K562 (cell line): ENCODE measurements around the gene ZNF718. TPM values are rescaled to one million over a fixed set of nuclear protein-coding genes. Genes with fewer than 3 reads are reported as not detected.

Experiments used
- ARID4B ChIP-seq: sonication (generic); formaldehyde crosslinking; IDR thresholded peaks from 2 replicates; pipeline ENCODE4 v1.8.0; 2022; ENCODE audit warnings: mild to moderate bottlenecking, missing genetic modification reagents
- ATF7 ChIP-seq: fragments of 450-650 bp; IDR thresholded peaks from 2 replicates; pipeline ENCODE4 v1.7.1; 2014; ENCODE audit warnings: mild to moderate bottlenecking, moderate library complexity
- BHLHE40 ChIP-seq: IDR thresholded peaks from 2 replicates; pipeline ENCODE4 v1.6.1; 2011; ENCODE audit warnings: low read length, improper control_type of control experiment
- C11orf30 ChIP-seq: fragments of 450-650 bp; IDR thresholded peaks from 2 replicates; pipeline ENCODE4 v1.6.1; 2016; ENCODE audit warnings: low read depth, mild to moderate bottlenecking
- CHD2 ChIP-seq: IDR thresholded peaks from 2 replicates; pipeline ENCODE4 v1.6.1; 2011; ENCODE audit warnings: low read depth, low read length
- L3MBTL2 ChIP-seq: fragments of 450-650 bp; IDR thresholded peaks from 2 replicates; pipeline ENCODE4 v1.6.1; 2016; ENCODE audit warnings: mild to moderate bottlenecking, moderate library complexity
- NEUROD1 ChIP-seq: fragments of 150-350 bp; IDR thresholded peaks from 2 replicates; pipeline ENCODE4 v1.6.1; 2014; ENCODE audit warnings: borderline replicate concordance, low read length, low read depth; ENCODE audit not compliant: partially characterized antibody
- NFRKB ChIP-seq: fragments of 450-650 bp; IDR thresholded peaks from 2 replicates; pipeline ENCODE4 v1.6.1; 2016; ENCODE audit warnings: low read depth
- SETDB1 ChIP-seq: IDR thresholded peaks from one replicate; pipeline ENCODE4 v1.6.1; 2012; ENCODE audit warnings: low read length, control low read depth, inconsistent platforms
- SP2 ChIP-seq: IDR thresholded peaks from 2 replicates; pipeline ENCODE4 v1.6.1; 2011; ENCODE audit warnings: mild to moderate bottlenecking, low read depth, low read length, moderate library complexity; ENCODE audit not compliant: poor library complexity, severe bottlenecking; ENCODE audit errors: extremely low read depth
- THRAP3 ChIP-seq: fragments of 450-650 bp; IDR thresholded peaks from 2 replicates; pipeline ENCODE4 v1.6.1; 2016; ENCODE audit warnings: mild to moderate bottlenecking, inconsistent platforms, borderline replicate concordance
- USF2 ChIP-seq: sonication (generic); formaldehyde crosslinking; IDR thresholded peaks from 2 replicates; pipeline ENCODE4 v1.5.0; 2020; ENCODE audit warnings: missing genetic modification reagents
- ZNF445 ChIP-seq: fragments of 250-450 bp; sonication (Bioruptor Pico); IDR thresholded peaks from 2 replicates; pipeline ENCODE4 v1.4.0; 2020; ENCODE audit warnings: low read depth, mild to moderate bottlenecking, moderate library complexity
- polyA plus RNA-seq, 8 experiments: library from polyadenylated mRNA; depleted of rRNA in 4 of 8; stranded (reverse) in 5 of 8; unstranded in 3 of 8; fragments of >200 nt; fragmentation: Nextera tagmentation in 2 of 8; fragmentation: Illumina TruSeq in 1 of 8; extraction: Ambion mirVana in 2 of 8; extraction: Trizol in 1 of 8; gene quantifications; 2 replicates each; pipeline versions ENCODE4 v1.2.1 to v1.2.3, GENCODE V29; 2011 to 2014; ENCODE audit warnings: inconsistent platforms in 1 of 8, missing spikeins in 1 of 8
- total RNA-seq, 7 experiments: library from RNA; depleted of rRNA in 6 of 7; stranded (reverse); fragments of >200 nt in 6 of 7; fragmentation: Illumina TruSeq in 2 of 7; extraction: Trizol in 2 of 7; gene quantifications; 2 replicates each; pipeline versions ENCODE4 v1.2.1 to v1.2.3, GENCODE V29; 2011 to 2021; ENCODE audit warnings: low replicate concordance in 1 of 7
- TF ChIP-seq, protein P1 (sequence below), 3 experiments: fragments of 200-800 bp in 1 of 3; fragments of 250-450 bp in 1 of 3; fragments of 450-650 bp in 1 of 3; sonication (Bioruptor Pico) in 1 of 3; sonication (Bioruptor generic) in 1 of 3; formaldehyde crosslinking in 1 of 3; IDR thresholded peaks; 2 replicates each; pipeline versions ENCODE4 v1.6.1 to v1.8.0; 2016 to 2022; ENCODE audit warnings: mild to moderate bottlenecking in 2 of 3, missing genetic modification characterization in 2 of 3, missing compliant biosample characterization in 1 of 3, moderate library complexity in 1 of 3

Gene ZNF718
- total and polyA plus RNA-seq, 9 of the 15 experiments (the other 6 are each of a cell fraction or from before 2014, with no cell fraction given) = 1.00 to 5.3 (median 2.7) TPM

- peak; percentile 76 for TF ChIP-seq SP2
- 0 out of 2 replicates have a peak, but pooled peaks have one; percentile 15 for TF ChIP-seq ARID4B
- 0 out of 2 replicates have a peak, but pooled peaks have one; percentile 24 for TF ChIP-seq ATF7
- TF ChIP-seq L3MBTL2 = peak; percentile 74
- TF ChIP-seq SETDB1 = no peak
- no peak for TF ChIP-seq ZNF445 (CRISPR knock-in tag)
- TF ChIP-seq, protein P1, sequence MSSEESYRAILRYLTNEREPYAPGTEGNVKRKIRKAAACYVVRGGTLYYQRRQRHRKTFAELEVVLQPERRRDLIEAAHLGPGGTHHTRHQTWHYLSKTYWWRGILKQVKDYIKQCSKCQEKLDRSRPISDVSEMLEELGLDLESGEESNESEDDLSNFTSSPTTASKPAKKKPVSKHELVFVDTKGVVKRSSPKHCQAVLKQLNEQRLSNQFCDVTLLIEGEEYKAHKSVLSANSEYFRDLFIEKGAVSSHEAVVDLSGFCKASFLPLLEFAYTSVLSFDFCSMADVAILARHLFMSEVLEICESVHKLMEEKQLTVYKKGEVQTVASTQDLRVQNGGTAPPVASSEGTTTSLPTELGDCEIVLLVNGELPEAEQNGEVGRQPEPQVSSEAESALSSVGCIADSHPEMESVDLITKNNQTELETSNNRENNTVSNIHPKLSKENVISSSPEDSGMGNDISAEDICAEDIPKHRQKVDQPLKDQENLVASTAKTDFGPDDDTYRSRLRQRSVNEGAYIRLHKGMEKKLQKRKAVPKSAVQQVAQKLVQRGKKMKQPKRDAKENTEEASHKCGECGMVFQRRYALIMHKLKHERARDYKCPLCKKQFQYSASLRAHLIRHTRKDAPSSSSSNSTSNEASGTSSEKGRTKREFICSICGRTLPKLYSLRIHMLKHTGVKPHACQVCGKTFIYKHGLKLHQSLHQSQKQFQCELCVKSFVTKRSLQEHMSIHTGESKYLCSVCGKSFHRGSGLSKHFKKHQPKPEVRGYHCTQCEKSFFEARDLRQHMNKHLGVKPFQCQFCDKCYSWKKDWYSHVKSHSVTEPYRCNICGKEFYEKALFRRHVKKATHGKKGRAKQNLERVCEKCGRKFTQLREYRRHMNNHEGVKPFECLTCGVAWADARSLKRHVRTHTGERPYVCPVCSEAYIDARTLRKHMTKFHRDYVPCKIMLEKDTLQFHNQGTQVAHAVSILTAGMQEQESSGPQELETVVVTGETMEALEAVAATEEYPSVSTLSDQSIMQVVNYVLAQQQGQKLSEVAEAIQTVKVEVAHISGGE (CRISPR knock-in tag; IDR thresholded peaks at IDR 0.05) = peak in 1 of 3 experiments; percentile 47; a peak in 1 of 6 replicates
- 0 out of 2 replicates have a peak, but pooled peaks have one; percentile 32 for TF ChIP-seq C11orf30
- TF ChIP-seq CHD2 = peak; percentile 63
- no peak for TF ChIP-seq USF2 (CRISPR knock-in tag)
- TF ChIP-seq NEUROD1 = peak; percentile 77
- TF ChIP-seq BHLHE40 = no peak
- no peak for TF ChIP-seq THRAP3
- peak; percentile 90 for TF ChIP-seq NFRKB
These were observed at the start of gene ZNF718 (continued) for GRCh38 chr4:124275-125081.
